Measurements from ENCODE around the gene TMEM51.

- TF ChIP-seq REST (IDR thresholded peaks at IDR 0.05; ENCODE audit: insufficient read depth in 1 of 2, low read depth in 2 of 2, low read length in 2 of 2) = no peak
- TF ChIP-seq SIN3A (IDR thresholded peaks at IDR 0.05; ENCODE audit: borderline replicate concordance, insufficient read depth, low read length) = no peak
- no peak for TF ChIP-seq POLR2AphosphoS5 (IDR thresholded peaks at IDR 0.05; ENCODE audit: low read depth, low read length)
Measured at GRCh38 chr1:15178571-15179484, 25.3 kb downstream of the TMEM51 start.
